ENCODE measurements around the gene MYO7A.

- no peak for TF ChIP-seq CTCF (conservative IDR thresholded peaks at IDR 0.05; ENCODE audit: low read length)
- no peak for TF ChIP-seq EZH2phosphoT487 (IDR thresholded peaks at IDR 0.05; ENCODE audit: borderline replicate concordance)
Measured at GRCh38 chr11:77180346-77180745, 52.3 kb downstream of the MYO7A start.

All from Loucy (cell line).